Skin of body (tissue), 3 donors: ENCODE results near the gene TAT. TPM values are rescaled to one million over a fixed set of nuclear protein-coding genes. Genes with fewer than 3 reads are reported as not detected.

Experiments
- DNase-seq: peaks from one replicate; lab custom pipeline; 2025; lab: John Stamatoyannopoulos, UW
- small RNA-seq: library from RNA; depleted of rRNA; stranded (forward); fragments of <200 nt; gene quantifications from one replicate; pipeline ENCODE3, GENCODE V24; 2014; ENCODE audit warnings: low replicate concordance
- total RNA-seq: library from RNA; depleted of rRNA; stranded (reverse); fragments of >200 nt; gene quantifications from one replicate; pipeline ENCODE4 v1.2.3, GENCODE V29; 2014

The TAT gene
- total RNA-seq, 1 donor from 2014 or later = not detected

DNA sequence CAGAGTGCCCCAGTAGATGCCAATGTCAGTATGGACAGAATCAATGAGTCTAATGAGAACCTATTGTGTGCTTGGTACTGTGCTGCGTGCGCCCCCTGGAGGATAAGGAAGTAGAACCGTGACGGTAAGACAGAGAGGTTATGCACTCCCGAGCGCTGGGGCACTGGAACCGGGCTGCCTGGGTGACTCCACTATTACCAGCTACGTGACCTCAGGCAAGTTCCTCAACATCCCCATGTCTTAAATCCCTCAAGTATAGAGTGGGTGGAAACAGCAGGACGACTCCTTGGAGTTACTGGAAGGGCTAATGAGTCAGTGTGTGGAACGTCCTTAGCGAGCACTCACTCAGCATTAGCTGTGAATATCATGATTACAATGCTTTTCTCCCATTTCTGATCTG lies 34.5 kb downstream of the TAT start:
- DNase-seq = no peak

DNA sequence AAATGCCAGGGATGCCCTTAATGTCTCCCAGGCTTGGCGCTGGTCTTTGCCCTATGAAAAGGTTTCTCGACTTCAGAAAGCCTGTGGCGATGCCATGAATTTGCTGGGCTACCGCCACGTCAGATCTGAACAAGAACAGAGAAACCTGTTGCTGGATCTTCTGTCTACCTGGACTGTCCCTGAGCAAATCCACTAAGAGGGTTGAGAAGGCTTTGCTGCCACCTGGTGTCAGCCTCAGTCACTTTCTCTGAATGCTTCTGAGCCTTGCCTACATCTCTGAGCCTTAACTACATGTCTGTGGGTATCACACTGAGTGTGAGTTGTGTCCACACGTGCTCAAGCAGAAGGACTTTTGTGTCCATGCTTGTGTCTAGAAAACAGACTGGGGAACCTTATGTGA lies 39.2 kb downstream of the TAT start:
- DNase-seq = no peak

DNA sequence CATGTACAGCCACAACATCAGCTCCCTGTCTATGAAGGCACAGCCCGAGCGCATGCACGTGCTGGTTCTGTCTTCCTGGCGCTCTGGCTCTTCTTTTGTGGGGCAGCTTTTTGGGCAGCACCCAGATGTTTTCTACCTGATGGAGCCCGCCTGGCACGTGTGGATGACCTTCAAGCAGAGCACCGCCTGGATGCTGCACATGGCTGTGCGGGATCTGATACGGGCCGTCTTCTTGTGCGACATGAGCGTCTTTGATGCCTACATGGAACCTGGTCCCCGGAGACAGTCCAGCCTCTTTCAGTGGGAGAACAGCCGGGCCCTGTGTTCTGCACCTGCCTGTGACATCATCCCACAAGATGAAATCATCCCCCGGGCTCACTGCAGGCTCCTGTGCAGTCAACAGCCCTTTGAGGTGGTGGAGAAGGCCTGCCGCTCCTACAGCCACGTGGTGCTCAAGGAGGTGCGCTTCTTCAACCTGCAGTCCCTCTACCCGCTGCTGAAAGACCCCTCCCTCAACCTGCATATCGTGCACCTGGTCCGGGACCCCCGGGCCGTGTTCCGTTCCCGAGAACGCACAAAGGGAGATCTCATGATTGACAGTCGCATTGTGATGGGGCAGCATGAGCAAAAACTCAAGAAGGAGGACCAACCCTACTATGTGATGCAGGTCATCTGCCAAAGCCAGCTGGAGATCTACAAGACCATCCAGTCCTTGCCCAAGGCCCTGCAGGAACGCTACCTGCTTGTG lies 40.0 kb downstream of the TAT start:
- DNase-seq = no peak

DNA sequence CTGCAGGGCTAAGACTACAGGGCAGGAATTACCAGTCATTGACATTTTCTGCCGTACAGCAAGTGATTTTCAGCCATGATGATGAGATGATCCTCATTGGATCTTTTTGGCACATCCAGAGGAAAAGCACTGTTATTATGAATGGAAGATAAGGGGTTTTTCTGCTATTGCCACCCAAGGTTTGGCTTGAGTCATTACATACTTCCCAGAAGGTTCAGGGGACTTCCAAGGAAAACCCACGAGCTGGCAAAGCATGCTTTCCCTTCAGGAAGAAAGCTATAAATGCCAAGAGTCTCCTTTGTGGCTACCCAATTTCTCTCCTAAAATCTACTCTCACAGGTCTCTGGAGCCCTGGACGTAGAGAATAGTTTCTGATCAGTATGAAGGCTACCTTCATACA lies 44.5 kb downstream of the TAT start:
- no peak for DNase-seq

DNA sequence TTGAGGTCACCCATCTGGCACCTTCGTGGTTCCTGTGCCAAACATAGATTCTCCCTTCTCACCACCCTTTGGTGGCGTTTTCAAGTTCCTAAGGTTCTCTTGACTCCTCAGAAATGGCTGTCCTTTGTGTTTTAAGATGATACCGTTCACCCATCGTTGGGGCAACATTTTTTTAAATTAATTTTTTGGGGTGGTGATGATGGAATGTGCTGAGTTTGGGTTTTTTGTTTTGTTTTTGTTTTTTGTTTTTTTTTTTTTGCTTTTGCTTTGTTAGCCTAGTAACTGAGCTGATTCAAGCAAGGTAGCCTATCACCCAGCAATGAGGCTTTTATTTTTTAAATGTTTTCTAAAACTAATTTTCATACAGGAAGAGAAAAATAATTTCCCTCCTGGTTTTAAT lies 48.0 kb downstream of the TAT start:
- no peak for DNase-seq

DNA sequence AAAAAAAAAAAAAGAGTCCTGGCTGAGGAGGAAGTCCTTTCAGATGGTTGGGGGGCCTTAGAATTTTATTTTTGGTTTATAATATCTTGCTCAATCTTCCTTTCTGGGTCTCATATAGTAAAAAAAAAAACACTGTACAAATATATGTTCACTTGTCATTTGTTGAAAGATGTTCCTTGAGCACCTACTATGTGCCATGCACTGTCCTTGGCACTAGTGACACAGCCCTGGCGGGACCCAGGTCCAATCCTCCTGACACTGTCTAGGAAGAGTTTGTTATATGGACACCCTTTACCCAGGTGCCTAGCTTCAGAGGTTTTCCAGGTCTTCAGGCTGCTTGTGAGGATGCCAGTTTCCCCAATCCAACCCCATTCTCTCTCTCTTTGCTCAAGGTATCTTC lies 48.6 kb downstream of the TAT start:
- DNase-seq = no peak

DNA sequence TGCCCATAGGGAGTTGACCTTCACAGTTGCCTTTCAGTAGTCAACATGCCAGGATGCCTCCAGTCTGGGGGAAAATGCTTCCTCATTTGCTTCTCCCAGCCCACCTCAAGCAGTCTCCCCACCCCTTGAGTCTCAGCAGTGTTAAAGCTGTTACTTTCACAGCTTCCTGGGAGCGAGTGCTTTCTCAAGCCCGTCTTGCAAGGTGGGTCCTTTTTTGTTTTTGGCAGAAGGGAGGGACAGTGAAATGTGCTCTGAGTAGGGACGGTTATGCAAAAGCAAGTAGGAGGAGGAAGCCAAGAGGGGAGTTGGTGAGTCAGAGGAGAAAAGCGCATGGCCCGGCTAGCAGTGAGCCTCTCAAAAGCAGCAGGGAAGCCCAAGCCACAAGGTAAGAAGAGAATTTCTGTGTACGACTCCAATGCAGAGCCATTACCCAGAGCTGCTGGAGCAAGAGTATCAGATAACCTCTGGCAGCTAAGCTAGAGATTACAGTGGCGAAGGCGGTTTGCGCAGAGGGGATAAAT lies 50.7 kb downstream of the TAT start, which contains the start of gene CHST4:
CHST4 (plus strand) TSS at position 316 of the 521 bp plus-strand sequence. CDS start 10,252 bp downstream, outside the sequence.
- DNase-seq = no peak

DNA sequence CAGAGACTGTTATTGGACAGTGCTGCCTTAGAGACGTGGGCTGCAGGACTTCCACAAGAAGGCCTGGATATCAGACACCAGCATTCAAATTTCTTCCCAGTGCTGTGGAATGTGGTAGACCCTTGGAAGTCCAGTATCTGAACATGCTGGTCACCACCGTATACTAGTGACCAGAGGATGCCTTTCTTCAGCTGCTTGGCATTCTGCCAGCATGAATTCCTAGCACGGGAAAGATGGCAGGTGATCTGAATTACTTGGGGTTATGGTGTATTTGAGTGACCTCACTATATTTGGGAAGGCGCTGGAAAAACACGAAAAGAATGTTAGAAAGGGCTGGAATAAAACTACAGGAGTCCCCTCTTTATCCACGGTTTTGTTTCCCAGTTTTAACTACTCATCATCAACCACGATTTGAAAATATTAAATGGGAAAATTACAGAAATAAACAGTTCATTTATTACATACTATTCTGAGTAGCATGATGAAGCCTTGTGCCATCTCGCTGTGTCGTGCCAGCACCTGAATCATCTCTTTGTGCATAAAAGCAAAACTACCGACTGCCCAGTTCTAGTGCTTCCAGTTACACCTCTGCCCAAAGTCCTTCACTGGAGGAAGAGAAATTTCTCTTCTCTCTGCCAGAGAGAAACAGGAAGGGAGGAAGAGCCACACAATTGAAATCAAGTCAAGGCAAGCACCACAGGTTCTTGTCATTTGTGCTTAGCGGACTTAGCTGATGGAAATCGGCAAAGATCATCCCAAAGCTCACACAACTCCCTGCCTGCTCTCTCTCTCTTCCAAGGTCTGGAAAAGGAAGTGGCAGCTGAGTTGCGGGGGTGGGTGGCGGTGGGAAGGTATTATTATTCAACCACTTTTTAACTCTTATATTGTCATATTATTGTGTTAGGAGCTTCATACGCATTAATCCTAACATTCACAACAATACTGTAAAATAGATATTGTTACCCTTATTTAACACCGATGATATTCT lies 52.0 kb downstream of the TAT start:
- no peak for DNase-seq

DNA sequence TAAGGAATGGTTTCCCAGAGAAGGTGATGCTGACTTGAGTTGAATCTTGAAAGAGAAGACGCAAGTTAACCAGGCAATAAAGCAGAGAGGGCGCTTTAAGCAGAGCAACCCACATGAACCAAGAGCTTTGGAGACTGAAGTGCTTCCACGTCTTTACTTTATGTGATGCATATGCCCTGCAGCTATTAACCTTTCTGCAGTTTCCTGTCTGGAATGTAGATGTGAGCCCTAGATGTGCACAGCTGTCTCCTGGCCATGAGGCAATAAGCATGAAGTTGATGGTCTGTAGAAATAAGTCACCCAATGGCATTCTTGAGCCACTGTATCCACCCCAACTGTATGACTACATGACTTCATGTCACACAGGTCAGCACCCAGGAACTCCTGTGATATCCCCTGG lies 56.3 kb downstream of the TAT start:
- DNase-seq = no peak

Small RNA genes lying within 50 kb of the gene (small RNA-seq; reads per million reads assigned to genes)
- not detected for gene RNU6-1061P

Other genes with a start within 250 kb of the TAT start
- 9.3 TPM for gene CALB2, start 218.4 kb downstream of the TAT start, total RNA-seq
- gene TLE7, start 135.0 kb downstream of the TAT start, total RNA-seq = not detected
- gene ZNF23, start 114.8 kb downstream of the TAT start, total RNA-seq = 7.3 TPM
- 2.3 TPM for gene ZNF19, start 87.8 kb downstream of the TAT start, total RNA-seq
- gene CHST4, start 50.7 kb downstream of the TAT start, total RNA-seq = not detected
- 3.0 TPM for gene MARVELD3, start 49.1 kb upstream of the TAT start, total RNA-seq
- gene PHLPP2, start 147.6 kb upstream of the TAT start, total RNA-seq = 6.0 TPM
- gene AP1G1, start 231.7 kb upstream of the TAT start, total RNA-seq = 76.7 TPM